Measurements from ENCODE around the gene PPP2R2B. TPM values are rescaled to one million over a fixed set of nuclear protein-coding genes. Genes with fewer than 3 reads are reported as not detected.

Gene PPP2R2B
- total and polyA plus RNA-seq, 7 donors = 0.03 to 0.71 (median 0.11) TPM; not detected in 1

DNA sequence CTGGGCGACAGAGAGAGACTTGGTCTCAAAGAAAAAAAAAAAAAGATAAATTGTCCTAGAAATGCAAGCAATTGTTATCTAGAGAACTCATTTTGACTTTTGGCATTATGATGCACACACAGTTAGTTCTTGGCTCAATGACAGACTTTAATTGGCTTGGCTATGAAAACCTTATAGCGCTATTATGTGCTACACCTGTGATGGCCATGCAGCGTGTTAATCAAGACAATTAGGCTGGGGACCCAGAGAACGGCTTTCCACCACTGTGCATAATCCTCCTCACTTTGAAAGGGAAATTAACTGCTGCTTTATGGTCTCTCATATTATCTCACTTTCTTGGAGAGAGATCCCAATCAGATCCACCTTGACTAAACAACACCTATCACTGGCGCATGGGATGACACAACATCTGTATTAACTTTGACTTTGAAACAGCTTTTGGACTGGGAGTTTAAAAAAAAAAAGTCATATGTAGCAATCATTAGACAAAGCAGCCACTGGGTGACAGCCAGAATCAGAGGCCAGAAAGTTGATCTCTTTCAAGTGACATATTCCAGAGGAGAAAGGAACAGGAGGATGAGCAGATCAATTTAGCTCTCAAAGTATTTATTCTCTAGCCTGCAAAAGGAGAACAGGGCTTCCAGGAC lies 132.5 kb downstream of the PPP2R2B start:
- no peak overlapping the region for H3K4me3 ChIP-seq
- H3K36me3 ChIP-seq (ENCODE audit: insufficient read depth in 1 of 2, low read depth in 1 of 2) = no peaks in the 10 kb centered on the region
- no peak overlapping the region for H3K27ac ChIP-seq
- H3K9me3 ChIP-seq = no peaks in the 10 kb centered on the region
- H3K27me3 ChIP-seq (ENCODE audit: insufficient read depth in 3 of 3, low read length in 2 of 3) = no peaks in the 10 kb centered on the region
- intact Hi-C loops (cut with DNase I) = no loop called here
- TF ChIP-seq, protein P1, sequence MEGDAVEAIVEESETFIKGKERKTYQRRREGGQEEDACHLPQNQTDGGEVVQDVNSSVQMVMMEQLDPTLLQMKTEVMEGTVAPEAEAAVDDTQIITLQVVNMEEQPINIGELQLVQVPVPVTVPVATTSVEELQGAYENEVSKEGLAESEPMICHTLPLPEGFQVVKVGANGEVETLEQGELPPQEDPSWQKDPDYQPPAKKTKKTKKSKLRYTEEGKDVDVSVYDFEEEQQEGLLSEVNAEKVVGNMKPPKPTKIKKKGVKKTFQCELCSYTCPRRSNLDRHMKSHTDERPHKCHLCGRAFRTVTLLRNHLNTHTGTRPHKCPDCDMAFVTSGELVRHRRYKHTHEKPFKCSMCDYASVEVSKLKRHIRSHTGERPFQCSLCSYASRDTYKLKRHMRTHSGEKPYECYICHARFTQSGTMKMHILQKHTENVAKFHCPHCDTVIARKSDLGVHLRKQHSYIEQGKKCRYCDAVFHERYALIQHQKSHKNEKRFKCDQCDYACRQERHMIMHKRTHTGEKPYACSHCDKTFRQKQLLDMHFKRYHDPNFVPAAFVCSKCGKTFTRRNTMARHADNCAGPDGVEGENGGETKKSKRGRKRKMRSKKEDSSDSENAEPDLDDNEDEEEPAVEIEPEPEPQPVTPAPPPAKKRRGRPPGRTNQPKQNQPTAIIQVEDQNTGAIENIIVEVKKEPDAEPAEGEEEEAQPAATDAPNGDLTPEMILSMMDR (IDR thresholded peaks at IDR 0.05) = no peak
- ATAC-seq (no peak), DNase-seq (no peak)
- 57 to 80% (median 62%) methylated on average over 5 of the region's 5 CpGs for WGBS, 3 donors
- H3K4me1 ChIP-seq = no peaks in the 10 kb centered on the region

DNA sequence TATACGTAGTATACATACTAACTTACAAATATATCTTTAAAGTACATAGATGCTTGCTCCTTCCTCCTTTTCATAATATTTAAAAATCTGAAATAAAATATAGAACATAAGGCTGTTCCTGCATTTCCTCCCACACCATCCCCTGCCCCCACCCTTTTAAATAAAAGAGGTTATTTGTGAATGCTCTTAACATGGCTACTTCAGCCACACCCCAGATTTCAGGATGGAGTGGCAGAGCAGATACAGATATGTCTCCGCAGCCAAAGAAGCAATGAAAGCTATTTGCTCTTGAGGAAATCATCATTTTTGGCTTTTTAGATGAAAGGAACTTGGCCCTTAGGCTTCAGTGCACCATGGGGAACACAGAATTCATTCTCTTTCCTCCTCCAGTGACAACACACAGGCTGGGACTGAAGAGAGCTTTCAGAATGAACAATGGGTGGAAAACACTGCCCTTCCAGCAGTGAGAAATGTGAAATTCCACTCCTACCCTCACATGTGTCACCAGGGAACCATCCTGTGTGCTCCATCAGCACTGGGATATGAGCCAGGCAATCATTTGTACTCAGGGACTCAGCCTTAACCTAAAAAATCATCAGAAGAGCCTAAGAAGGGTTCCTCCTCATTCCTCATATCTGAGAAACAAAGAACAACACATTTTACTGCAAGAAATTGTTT lies 134.3 kb downstream of the PPP2R2B start:
- H3K27me3 ChIP-seq (ENCODE audit: insufficient read depth in 3 of 3, low read length in 2 of 3) = no peaks in the 10 kb centered on the region
- H3K4me3 ChIP-seq = no peak overlapping the region
- DNase-seq (no peak), ATAC-seq (no peak)
- H3K27ac ChIP-seq = no peak overlapping the region
- H3K4me1 ChIP-seq = no peaks in the 10 kb centered on the region
- WGBS, 3 donors = 74 to 81% (median 78%) methylated on average over 2 of the region's 2 CpGs
- TF ChIP-seq, protein P1 (IDR thresholded peaks at IDR 0.05) = no peak
- intact Hi-C loops (cut with DNase I) = no loop called here
- no peaks in the 10 kb centered on the region for H3K36me3 ChIP-seq (ENCODE audit: insufficient read depth in 1 of 2, low read depth in 1 of 2)
- no peaks in the 10 kb centered on the region for H3K9me3 ChIP-seq

DNA sequence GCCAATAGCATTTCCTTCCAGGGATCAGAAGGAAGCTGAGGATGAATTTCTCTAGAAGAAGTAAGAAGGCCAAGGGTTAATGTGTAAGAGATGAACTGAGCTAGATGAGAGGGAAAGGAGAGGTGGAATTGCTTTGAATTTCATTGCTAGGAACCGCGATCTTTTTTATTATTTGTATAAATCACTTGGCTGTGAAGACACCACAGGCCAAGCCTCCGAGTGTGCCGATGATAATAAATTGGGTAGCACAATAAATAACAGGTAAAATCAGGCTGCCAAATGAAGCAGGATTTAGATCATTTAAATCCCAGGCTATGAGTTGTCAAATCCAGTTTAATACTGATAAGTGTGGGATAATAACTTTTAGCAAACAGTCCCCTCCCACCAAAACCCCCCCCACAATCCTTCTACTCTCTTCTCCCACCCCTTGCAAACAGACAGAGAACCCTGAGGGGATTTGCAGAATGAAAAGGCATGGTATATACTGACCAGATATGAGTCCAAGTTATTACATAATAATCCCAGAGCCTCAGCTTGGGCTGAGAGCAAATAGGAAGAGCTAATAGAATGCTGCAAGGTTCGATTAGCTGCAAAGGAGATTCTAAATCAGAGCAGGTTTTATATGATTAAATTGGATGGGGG lies 143.5 kb downstream of the PPP2R2B start:
- intact Hi-C loops (cut with DNase I) = no loop called here
- no peak overlapping the region for H3K27ac ChIP-seq

DNA sequence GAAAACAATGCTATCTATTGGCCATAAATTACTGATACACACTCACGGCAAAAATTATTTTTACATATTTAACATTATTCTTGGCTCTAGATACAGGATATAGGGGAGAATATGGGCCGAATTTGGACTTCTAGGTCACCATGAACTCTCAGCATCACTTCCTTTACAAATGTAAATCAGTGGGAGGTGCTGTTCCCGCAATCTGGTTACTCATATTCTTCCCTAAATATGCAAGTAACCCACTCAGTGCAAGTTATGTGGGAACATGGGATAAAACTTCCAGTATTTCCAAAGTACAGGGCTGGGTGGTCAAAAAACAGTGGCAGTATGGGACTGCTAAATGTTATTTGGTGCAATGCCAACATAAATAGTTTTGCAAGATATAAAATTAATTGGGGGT lies 145.6 kb downstream of the PPP2R2B start:
- H3K4me3 ChIP-seq = no peak overlapping the region

More for the DNA sequence above, 143.5 kb downstream of the PPP2R2B start:
- DNase-seq (no peak), ATAC-seq (no peak)
- H3K4me3 ChIP-seq = no peak overlapping the region
- TF ChIP-seq, protein P1 (IDR thresholded peaks at IDR 0.05) = no peak
- H3K4me1 ChIP-seq = no peaks in the 10 kb centered on the region
- no peaks in the 10 kb centered on the region for H3K36me3 ChIP-seq (ENCODE audit: insufficient read depth in 1 of 2, low read depth in 1 of 2)
- no peaks in the 10 kb centered on the region for H3K27me3 ChIP-seq (ENCODE audit: insufficient read depth in 3 of 3, low read length in 2 of 3)
- WGBS, 3 donors = 45 to 47% (median 46%) methylated on average over 5 of the region's 5 CpGs
- H3K9me3 ChIP-seq = no peaks in the 10 kb centered on the region

More for the DNA sequence above, 145.6 kb downstream of the PPP2R2B start:
- H3K9me3 ChIP-seq = no peaks in the 10 kb centered on the region
- no peak overlapping the region for H3K27ac ChIP-seq
- intact Hi-C loops (cut with DNase I) = no loop called here
- TF ChIP-seq, protein P1 (IDR thresholded peaks at IDR 0.05) = no peak
- no peaks in the 10 kb centered on the region for H3K36me3 ChIP-seq (ENCODE audit: insufficient read depth in 1 of 2, low read depth in 1 of 2)
- ATAC-seq = no peak
- no peaks in the 10 kb centered on the region for H3K4me1 ChIP-seq
- no peaks in the 10 kb centered on the region for H3K27me3 ChIP-seq (ENCODE audit: insufficient read depth in 3 of 3, low read length in 2 of 3)
- DNase-seq = no peak
- 67 to 74% (median 71%) methylated on average over 3 of the region's 3 CpGs for WGBS, 3 donors
